Pulmonary artery endothelial cell (primary cell): ENCODE data around the gene MPHOSPH6. TPM values are rescaled to one million over a fixed set of nuclear protein-coding genes. Genes with fewer than 3 reads are reported as not detected.
"Not testable (repeated sequence)": the region's sequence is repeated elsewhere in the genome, so short reads cannot be mapped to it uniquely, and the experiment has no call there.

ENCODE experiments used
- DNase-seq: peaks from one replicate; pipeline ENCODE4 v3.0.0-alpha.2; 2011; ENCODE audit warnings: low read depth, low spot score
- total RNA-seq: library from RNA; depleted of rRNA; stranded (reverse); fragments of >200 nt; gene quantifications from 2 replicates; pipeline ENCODE4 v1.2.3, GENCODE V29; 2014

MPHOSPH6 gene
- total RNA-seq, 1 donor from 2014 or later, result 28.8 TPM

DNA sequence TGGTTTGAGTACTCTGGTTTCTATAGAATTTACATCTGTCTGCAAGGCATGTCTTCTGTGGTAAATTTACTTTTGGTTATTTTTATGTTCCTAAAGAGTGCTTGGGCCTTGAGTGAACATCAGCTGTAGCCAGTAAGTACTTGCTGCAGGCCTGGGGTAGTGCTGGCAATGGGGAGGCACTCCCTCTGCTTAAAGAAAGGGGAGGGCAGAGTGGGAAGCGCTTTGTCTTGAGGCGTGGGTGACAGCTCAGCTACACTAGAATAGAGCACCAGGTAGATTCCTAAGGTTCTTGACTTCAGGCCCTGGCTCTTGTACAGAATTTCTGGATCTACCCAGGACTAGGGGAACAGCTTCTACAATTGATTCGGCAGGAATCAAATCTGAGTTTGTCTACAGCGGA is 50.6 kb downstream of the MPHOSPH6 start:
- DNase-seq, result no peak

DNA sequence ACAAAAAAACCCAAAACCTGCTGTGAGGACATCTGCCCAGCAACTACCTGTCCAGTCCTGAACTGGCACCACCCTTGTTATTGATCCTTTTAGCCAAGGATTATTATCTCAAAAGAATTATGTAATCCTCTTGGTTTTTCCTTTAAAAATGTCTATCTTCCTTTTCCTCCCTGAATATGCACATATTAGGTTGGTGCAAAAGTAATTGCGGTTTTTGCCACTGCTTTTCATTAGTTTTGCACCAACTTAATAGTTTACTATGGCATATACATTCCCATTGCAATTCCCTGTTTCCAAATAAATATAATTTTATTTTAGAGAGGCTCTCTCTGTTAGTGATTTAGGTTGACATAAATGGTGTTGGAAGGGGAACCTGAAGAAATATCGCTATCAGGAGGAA is 51.3 kb downstream of the MPHOSPH6 start:
- no peak for DNase-seq

DNA sequence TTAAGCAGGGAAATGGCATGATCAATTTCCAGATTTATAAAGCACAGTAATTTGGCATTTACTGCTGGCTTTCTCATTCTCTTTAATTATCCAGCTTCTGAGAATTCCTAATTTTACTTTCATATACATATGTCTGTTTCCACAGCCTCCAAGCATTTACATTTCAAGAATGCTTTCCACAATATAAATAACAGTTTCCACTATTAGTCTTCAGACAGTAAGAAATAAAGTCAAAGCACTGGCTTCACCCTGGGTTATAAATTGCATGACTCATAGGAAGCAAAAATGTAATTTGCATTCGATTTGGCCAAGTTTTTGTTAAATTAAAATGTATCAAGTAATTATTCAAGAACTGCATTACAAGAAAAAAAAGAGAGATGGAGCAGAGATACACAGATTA is 53.5 kb downstream of the MPHOSPH6 start:
- no peak for DNase-seq

DNA sequence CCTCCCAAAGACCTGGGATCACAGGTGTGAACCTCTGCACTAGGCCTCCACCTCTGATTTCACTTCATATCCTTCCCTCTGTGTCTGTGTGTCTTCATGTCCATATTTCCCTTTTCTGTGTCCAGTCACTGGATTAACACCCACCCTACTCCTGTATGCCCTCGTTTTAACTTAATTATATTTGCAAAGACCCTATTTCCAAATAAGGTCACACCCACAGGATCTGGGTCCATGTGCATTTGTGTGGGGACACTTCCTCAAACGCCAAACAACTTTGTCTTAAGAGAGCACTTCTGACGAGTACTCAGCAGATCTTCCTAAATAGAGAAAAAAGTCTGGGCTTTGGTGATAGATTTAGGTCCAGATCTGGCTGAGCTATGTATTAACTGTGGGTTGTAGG is 56.3 kb downstream of the MPHOSPH6 start:
- no peak for DNase-seq

DNA sequence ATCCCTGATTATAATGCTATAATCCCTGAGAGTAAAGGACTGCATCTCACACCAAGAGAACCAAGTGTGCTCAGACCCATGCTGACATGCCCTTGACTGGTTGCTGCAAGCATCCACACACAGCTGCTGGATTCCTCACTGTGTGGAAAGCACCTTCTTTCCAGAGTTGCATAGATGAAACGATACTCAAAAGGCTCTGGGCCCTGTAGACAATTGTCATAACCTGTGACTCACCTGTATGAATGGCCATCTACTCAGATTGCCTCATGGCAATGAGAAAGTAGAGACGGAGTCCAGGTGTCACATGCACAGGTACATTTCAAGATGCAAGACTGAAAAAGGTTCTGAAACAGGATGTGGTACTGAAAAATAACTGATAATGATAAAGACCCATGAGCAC is 58.1 kb downstream of the MPHOSPH6 start:
- DNase-seq, result no peak

GRCh38 chr16:82109266-82109665 is 60.8 kb downstream of the MPHOSPH6 start:
- not testable (repeated sequence) for DNase-seq

- DNase-seq, result no peak
Observed at GRCh38 chr16:82108774-82109173, 61.2 kb downstream of the MPHOSPH6 start.

GRCh38 chr16:82108100-82108499 is 61.9 kb downstream of the MPHOSPH6 start:
- no peak for DNase-seq

GRCh38 chr16:82105107-82105506 is 64.9 kb downstream of the MPHOSPH6 start:
- no peak for DNase-seq

Other genes with a start within 250 kb of the MPHOSPH6 start
- 0.40 and 3.3 TPM in 2 replicates for gene SDR42E1, start 158.8 kb downstream of the MPHOSPH6 start, total RNA-seq
- gene HSD17B2, start 135.0 kb downstream of the MPHOSPH6 start, total RNA-seq, result 0.13 and 1.7 TPM in 2 replicates